Suprapubic skin (tissue), 3 donors: ENCODE measurements around the gene CDHR4.
A peak's percentile ranks its signal among the peaks of the same experiment; 100 is the strongest.

Source experiments
- CTCF ChIP-seq, 2 donors: fragments of 200-600 bp in 1 of 2; fragments of 450-650 bp in 1 of 2; sonication (generic) in 1 of 2; IDR thresholded peaks; one replicate each; pipeline ENCODE4 v1.5.1; 2016 to 2019; ENCODE audit warnings: antibody characterized with exemption in 2 of 2, mild to moderate bottlenecking in 1 of 2, moderate library complexity in 1 of 2
- EP300 ChIP-seq: sonication (generic); formaldehyde crosslinking; IDR thresholded peaks from one replicate; pipeline ENCODE4 v1.6.1; 2017; ENCODE audit warnings: antibody characterized with exemption

GRCh38 chr3:49839193-49839809, 39.6 kb upstream of the CDHR4 start:
- peak; percentile 85 to 92 for TF ChIP-seq CTCF (IDR thresholded peaks at IDR 0.05)
- TF ChIP-seq EP300, result no peak
